DND-41 (cell line): ENCODE data around the gene ANKAR.
"Not testable (repeated sequence)": the region's sequence is repeated elsewhere in the genome, so short reads cannot be mapped to it uniquely, and the experiment has no call there.

Source experiments
- ATAC-seq: fragments of 200-7000 bp; cut with Tn5 transposase; 3 replicates; pipeline ENCODE4 v1.9.1; 2021; ENCODE audit warnings: low read depth; ENCODE audit not compliant: insufficient read depth
- DNase-seq: peaks from one replicate; pipeline ENCODE4 v3.0.0-alpha.2; 2020
- H2AFZ ChIP-seq: 2 replicates; pipeline ENCODE4 v1.6.0; 2012; ENCODE audit warnings: low read depth, low read length
- H3K27ac ChIP-seq: 2 replicates; pipeline ENCODE4 v1.5.1; 2012; ENCODE audit warnings: low read length, inconsistent platforms
- H3K27me3 ChIP-seq: fragments of 200-600 bp; sonication (generic); 2 replicates; pipeline ENCODE4 v1.6.0; 2012; ENCODE audit warnings: low read length, mild to moderate bottlenecking, inconsistent platforms; ENCODE audit not compliant: insufficient read depth, poor library complexity
- H3K36me3 ChIP-seq: 2 replicates; pipeline ENCODE4 v1.5.1; 2012; ENCODE audit warnings: low read length, inconsistent platforms; ENCODE audit not compliant: insufficient read depth
- H3K4me1 ChIP-seq: 2 replicates; pipeline ENCODE4 v1.5.1; 2012; ENCODE audit warnings: mild to moderate bottlenecking, low read length; ENCODE audit not compliant: insufficient read depth
- H3K4me2 ChIP-seq: 2 replicates; pipeline ENCODE4 v1.6.0; 2012; ENCODE audit warnings: mild to moderate bottlenecking, moderate library complexity, low read length, inconsistent platforms; ENCODE audit not compliant: insufficient read depth
- H3K4me3 ChIP-seq, 2 experiments: fragments of 200-600 bp in 1 of 2; shearing (Covaris generic) in 1 of 2; 2 replicates each; pipeline ENCODE4 v1.5.1; 2012 to 2016; ENCODE audit warnings: inconsistent platforms in 2 of 2, low read length in 2 of 2, mild to moderate bottlenecking in 2 of 2, low read depth in 1 of 2, moderate library complexity in 1 of 2
- H3K79me2 ChIP-seq: 2 replicates; pipeline ENCODE4 v1.6.0; 2012; ENCODE audit warnings: low read length, inconsistent platforms; ENCODE audit not compliant: insufficient read depth
- H3K9ac ChIP-seq: 2 replicates; pipeline ENCODE4 v1.6.0; 2012; ENCODE audit warnings: low read depth, mild to moderate bottlenecking, inconsistent platforms, low read length, moderate library complexity
- H3K9me3 ChIP-seq: 2 replicates; pipeline ENCODE4 v1.5.1; 2012; ENCODE audit warnings: low read length, moderate library complexity, mild to moderate bottlenecking, inconsistent platforms; ENCODE audit not compliant: insufficient read depth, severe bottlenecking
- H4K20me1 ChIP-seq: 2 replicates; pipeline ENCODE4 v1.6.0; 2012; ENCODE audit warnings: low read length; ENCODE audit not compliant: insufficient read depth
- EZH2 ChIP-seq: IDR thresholded peaks from 3 replicates; pipeline ENCODE4 v1.6.1; 2012; ENCODE audit warnings: borderline replicate concordance, low read depth, mild to moderate bottlenecking, moderate library complexity, low read length, inconsistent platforms; ENCODE audit not compliant: severe bottlenecking
- TF ChIP-seq, protein P1 (sequence below): IDR thresholded peaks from 2 replicates; pipeline ENCODE4 v1.5.1; 2012; ENCODE audit warnings: borderline replicate concordance, low read length, moderate library complexity, mild to moderate bottlenecking; ENCODE audit not compliant: poor library complexity, severe bottlenecking; ENCODE audit errors: extremely low read depth

The ANKAR gene

DNA sequence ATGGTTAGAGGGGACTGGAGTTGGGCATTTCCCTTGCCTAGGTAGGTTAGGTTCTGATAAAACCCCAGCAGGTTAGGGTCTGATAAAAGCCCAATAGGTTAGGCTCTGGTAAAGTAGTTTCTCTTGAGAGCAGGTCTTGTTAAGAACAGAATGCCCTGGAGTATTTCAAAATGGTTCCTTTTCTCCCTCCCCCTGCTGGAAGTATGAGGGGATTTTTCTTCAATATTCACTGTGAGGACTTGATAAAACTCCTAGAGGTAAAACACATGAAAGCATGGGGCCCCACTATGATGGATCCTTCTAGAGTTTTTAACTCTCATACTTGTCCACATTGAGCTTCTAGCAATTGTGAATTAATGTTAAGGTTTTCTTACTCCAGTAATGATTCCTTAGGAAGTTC lies 27.6 kb downstream of the ANKAR start:
- Histone ChIP-seq H3K9ac (no peak overlapping the region), H3K27me3 (no peaks in the 10 kb centered on the region), H3K4me3 (no peak overlapping the region), H2AFZ (no peak overlapping the region), H3K9me3 (no peaks in the 10 kb centered on the region), H3K79me2 (no peaks in the 10 kb centered on the region), H3K4me2 (no peak overlapping the region), H3K27ac (no peak overlapping the region), H4K20me1 (no peaks in the 10 kb centered on the region), H3K36me3 (no peaks in the 10 kb centered on the region; the same call in 1 of the 2 replicates), H3K4me1 (no peaks in the 10 kb centered on the region)
- ATAC-seq (no peak), DNase-seq (no peak)
- TF ChIP-seq EZH2: no peak
- TF ChIP-seq, protein P1, sequence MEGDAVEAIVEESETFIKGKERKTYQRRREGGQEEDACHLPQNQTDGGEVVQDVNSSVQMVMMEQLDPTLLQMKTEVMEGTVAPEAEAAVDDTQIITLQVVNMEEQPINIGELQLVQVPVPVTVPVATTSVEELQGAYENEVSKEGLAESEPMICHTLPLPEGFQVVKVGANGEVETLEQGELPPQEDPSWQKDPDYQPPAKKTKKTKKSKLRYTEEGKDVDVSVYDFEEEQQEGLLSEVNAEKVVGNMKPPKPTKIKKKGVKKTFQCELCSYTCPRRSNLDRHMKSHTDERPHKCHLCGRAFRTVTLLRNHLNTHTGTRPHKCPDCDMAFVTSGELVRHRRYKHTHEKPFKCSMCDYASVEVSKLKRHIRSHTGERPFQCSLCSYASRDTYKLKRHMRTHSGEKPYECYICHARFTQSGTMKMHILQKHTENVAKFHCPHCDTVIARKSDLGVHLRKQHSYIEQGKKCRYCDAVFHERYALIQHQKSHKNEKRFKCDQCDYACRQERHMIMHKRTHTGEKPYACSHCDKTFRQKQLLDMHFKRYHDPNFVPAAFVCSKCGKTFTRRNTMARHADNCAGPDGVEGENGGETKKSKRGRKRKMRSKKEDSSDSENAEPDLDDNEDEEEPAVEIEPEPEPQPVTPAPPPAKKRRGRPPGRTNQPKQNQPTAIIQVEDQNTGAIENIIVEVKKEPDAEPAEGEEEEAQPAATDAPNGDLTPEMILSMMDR: peak; percentile 11

DNA sequence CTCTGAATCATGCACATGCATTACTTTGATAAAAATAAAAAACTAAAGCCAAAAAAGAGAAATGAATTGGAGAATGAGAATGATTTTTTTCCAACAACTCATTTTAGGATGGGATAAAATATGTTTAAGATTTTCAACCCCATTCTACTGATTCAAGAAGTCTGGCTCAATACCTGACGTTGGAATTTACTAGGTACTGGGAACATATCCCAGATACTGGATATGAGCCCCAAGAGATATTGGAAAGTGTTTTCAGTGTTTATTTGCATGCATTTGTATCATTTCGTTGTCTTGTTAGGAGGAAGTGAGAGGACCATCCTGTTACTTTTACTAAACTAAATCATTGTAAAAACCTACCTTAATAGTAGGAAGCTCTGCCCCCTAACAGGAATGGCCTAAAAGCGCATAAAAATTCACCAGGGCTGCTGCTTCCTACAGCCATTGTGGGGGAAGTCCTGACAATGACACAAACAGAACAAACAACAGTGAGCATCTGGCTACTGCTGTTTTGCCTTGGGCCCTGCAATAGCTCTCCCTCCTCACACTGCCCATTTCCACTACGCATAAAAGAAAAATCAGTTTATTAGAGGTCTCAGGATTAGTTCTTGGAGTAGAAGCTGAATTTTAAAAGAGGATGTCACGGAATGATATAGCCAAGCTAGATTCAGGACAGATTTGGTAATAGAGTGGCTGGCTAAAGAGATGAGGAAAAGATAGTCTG lies 35.2 kb downstream of the ANKAR start:
- TF ChIP-seq, protein P1: no peak
- TF ChIP-seq EZH2: no peak
- Histone ChIP-seq H3K9ac (no peak overlapping the region), H3K27me3 (no peaks in the 10 kb centered on the region), H4K20me1 (no peaks in the 10 kb centered on the region), H3K27ac (no peak overlapping the region), H3K79me2 (no peaks in the 10 kb centered on the region), H3K9me3 (no peaks in the 10 kb centered on the region), H3K4me1 (no peaks in the 10 kb centered on the region), H3K4me2 (no peak overlapping the region), H2AFZ (no peak overlapping the region), H3K4me3 (no peak overlapping the region), H3K36me3 (no peaks in the 10 kb centered on the region)
- ATAC-seq: no peak
- DNase-seq: no peak

DNA sequence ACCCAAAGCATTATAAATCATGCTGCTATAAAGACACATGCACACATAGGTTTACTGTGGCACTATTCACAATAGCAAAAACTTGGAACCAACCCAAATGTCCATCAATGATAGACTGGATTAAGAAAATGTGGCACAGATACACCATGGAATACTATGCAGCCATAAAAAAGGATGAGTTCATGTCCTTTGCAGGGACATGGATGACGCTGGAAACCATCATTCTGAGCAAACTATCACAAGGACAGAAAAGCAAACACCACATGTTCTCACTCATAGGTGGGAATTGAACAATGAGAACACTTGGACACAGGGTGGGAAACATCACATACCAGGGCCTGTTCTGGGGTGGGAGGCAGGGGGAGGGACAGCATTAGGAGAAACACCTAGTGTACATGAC lies 43.1 kb downstream of the ANKAR start:
- not testable (repeated sequence) for H3K27ac ChIP-seq

DNA sequence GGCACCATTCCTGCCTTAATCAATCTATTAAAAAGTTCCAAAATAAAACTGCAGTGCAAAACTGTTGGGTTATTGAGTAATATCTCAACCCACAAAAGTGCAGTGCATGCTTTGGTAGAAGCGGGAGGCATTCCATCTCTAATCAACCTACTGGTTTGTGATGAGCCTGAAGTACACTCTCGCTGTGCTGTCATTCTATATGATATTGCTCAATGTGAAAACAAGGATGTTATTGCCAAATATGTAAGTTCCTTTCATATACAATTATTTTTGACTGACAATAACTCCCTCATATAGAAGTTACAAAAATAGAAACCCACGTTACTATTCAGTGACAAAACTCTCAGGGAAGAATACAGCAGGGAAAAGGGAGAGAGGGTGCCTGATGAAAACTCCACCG lies 45.1 kb downstream of the ANKAR start:
- no peaks in the 10 kb centered on the region for H3K4me1 ChIP-seq
- H3K4me2 ChIP-seq: no peak overlapping the region
- H3K9ac ChIP-seq: no peak overlapping the region
- H4K20me1 ChIP-seq: no peaks in the 10 kb centered on the region
- TF ChIP-seq EZH2: no peak
- TF ChIP-seq, protein P1: no peak
- no peak overlapping the region for H2AFZ ChIP-seq
- ATAC-seq: no peak
- no peak for DNase-seq
- no peaks in the 10 kb centered on the region for H3K27me3 ChIP-seq
- no peak overlapping the region for H3K4me3 ChIP-seq
- H3K27ac ChIP-seq: no peak overlapping the region
- H3K79me2 ChIP-seq: no peaks in the 10 kb centered on the region
- no peaks in the 10 kb centered on the region for H3K36me3 ChIP-seq
- H3K9me3 ChIP-seq: no peaks in the 10 kb centered on the region

More for the DNA sequence above, 43.1 kb downstream of the ANKAR start:
- H3K9ac ChIP-seq, H3K27me3 ChIP-seq, H3K36me3 ChIP-seq, H3K4me1 ChIP-seq, H3K9me3 ChIP-seq, H3K4me2 ChIP-seq, ATAC-seq, DNase-seq, H3K4me3 ChIP-seq, H4K20me1 ChIP-seq, H2AFZ ChIP-seq, H3K79me2 ChIP-seq: not testable (repeated sequence)
